Calu3 (cell line): ENCODE results near the gene PSMD3. TPM values are rescaled to one million over a fixed set of nuclear protein-coding genes. Genes with fewer than 3 reads are reported as not detected.
"Not testable (repeated sequence)": the region's sequence is repeated elsewhere in the genome, so short reads cannot be mapped to it uniquely, and the experiment has no call there.

Experiments
- BruUV-seq: library from RNA; stranded (reverse); fragments of 400-500 nt; replicated peaks from 2 replicates; lab custom pipeline; 2021; lab: Mats Ljungman, UMichigan
- CTCF ChIA-PET: fragments of 300-600 bp; sonication (Branson Sonifier 250); formaldehyde crosslinking; loops from one replicate; lab custom pipeline; 2022; ENCODE audit warnings: antibody characterized with exemption; lab: Charles Lee
- DNase-seq: peaks from one replicate; pipeline ENCODE4 v3.0.0; 2022
- H3K27ac Mint-ChIP-seq: one replicate; pipeline ENCODE4 v1.8.0; 2022; ENCODE audit warnings: mixed read lengths; ENCODE audit not compliant: unreplicated experiment
- H3K27me3 Mint-ChIP-seq: one replicate; pipeline ENCODE4 v1.8.0; 2022; ENCODE audit warnings: mixed read lengths; ENCODE audit not compliant: unreplicated experiment
- H3K36me3 Mint-ChIP-seq: one replicate; pipeline ENCODE4 v1.8.0; 2022; ENCODE audit warnings: mild to moderate bottlenecking, moderate library complexity, mixed read lengths; ENCODE audit not compliant: insufficient read depth, unreplicated experiment
- H3K4me1 Mint-ChIP-seq: one replicate; pipeline ENCODE4 v1.8.0; 2022; ENCODE audit warnings: mild to moderate bottlenecking, low read depth, mixed read lengths; ENCODE audit not compliant: unreplicated experiment
- H3K4me3 Mint-ChIP-seq: one replicate; pipeline ENCODE4 v1.8.0; 2022; ENCODE audit warnings: mild to moderate bottlenecking, low read depth, moderate library complexity, mixed read lengths; ENCODE audit not compliant: unreplicated experiment
- H3K9me3 Mint-ChIP-seq: one replicate; pipeline ENCODE4 v1.8.0; 2022; ENCODE audit warnings: low read depth, mixed read lengths; ENCODE audit not compliant: unreplicated experiment
- CTCF ChIP-seq: fragments of 200-600 bp; IDR thresholded peaks from one replicate; pipeline ENCODE4 v1.8.0; 2022; ENCODE audit warnings: antibody characterized with exemption; ENCODE audit not compliant: unreplicated experiment
- intact Hi-C: fragments of 100-400 bp; cut with micrococcal nuclease; formaldehyde crosslinking; loops from one replicate; pipeline ENCODE4 v1.10.0; 2022; ENCODE audit not compliant: unreplicated experiment
- total RNA-seq: library from RNA; stranded (reverse); gene quantifications from 2 replicates; pipeline ENCODE4 v1.2.3, GENCODE V29; 2022

PSMD3 gene
- total RNA-seq, 1 experiment from 2014 or later: 2,179 TPM

- H3K36me3 Mint-ChIP-seq: peaks cover 54% of the 10 kb centered on the region
- no peaks in the 10 kb centered on the region for H3K9me3 Mint-ChIP-seq
- CTCF ChIA-PET: interaction anchor here (0.6 to 76.9 kb wide), 17 partner anchors 3 to 457 kb away, joined by 3 to 6506 read pairs (median 5); partner anchors contain the start of genes CSF3, GSDMA, GSDMB and LRRC3C
- H3K4me1 Mint-ChIP-seq: no peaks in the 10 kb centered on the region
- H3K4me3 Mint-ChIP-seq: no peak overlapping the region
- intact Hi-C loops: no loop called here
- TF ChIP-seq CTCF: no peak
- peaks cover 2% of the 10 kb centered on the region for H3K27me3 Mint-ChIP-seq
- H3K27ac Mint-ChIP-seq: no peak overlapping the region
- no peak for DNase-seq
- BruUV-seq: no TSS peak
These were observed 18.5 kb downstream of the PSMD3 start for GRCh38 chr17:39999067-39999466.

DNA sequence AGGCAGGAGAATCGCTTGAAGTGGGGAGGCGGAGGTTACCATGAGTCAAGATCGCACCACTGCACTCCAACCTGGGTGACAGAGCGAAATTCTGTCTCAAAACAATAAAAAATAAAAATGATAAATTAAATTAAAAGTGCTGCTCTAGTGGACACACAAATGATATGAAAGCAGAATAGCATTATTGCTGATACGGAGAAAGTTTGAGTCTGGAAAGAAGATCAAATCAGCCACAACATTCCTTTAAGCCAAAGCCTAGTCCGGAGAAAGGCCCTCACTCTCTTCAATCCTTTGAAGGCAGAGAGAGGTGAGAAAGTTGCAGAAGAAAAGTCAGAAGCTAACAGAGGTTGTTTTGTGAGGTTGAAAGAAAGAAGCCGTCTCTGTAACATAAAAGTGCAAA lies 19.6 kb downstream of the PSMD3 start:
- TF ChIP-seq CTCF: no peak
- Mint-ChIP-seq H3K9me3 (peaks cover 3% of the 10 kb centered on the region), H3K4me1 (no peaks in the 10 kb centered on the region), H3K4me3 (no peak overlapping the region), H3K27ac (no peak overlapping the region), H3K27me3 (peaks cover 13% of the 10 kb centered on the region), H3K36me3 (peaks cover 43% of the 10 kb centered on the region)
- BruUV-seq: TSS peak; percentile 6
- no peak for DNase-seq
- intact Hi-C loops: no loop called here
- CTCF ChIA-PET: interaction anchor here (0.8 to 76.9 kb wide), 16 partner anchors 2 to 383 kb away, joined by 3 to 6506 read pairs (median 5); partner anchors contain the start of genes CSF3, GSDMA, GSDMB and LRRC3C

DNA sequence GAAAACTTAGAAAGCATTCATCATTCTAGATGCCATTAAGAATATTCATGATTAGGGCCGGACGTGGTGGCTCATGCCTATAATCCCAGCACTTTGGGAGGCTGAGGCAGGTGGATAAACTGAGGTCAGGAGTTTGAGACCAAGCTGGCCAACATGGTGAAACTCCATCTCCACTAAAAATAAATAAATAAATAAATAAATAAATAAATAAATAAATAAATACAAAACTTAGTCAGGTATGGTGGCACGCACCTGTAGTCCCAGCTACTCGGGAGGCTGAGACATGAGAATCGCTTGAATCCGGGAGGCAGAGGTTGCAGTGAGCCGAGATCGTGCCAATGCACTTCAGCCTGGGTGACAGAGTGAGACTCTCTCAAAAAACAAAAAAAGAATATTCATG lies 20.7 kb downstream of the PSMD3 start:
- H3K9me3 Mint-ChIP-seq, H3K27ac Mint-ChIP-seq, BruUV-seq, intact Hi-C loops, DNase-seq, H3K4me3 Mint-ChIP-seq, H3K4me1 Mint-ChIP-seq: not testable (repeated sequence)
- H3K36me3 Mint-ChIP-seq: peaks cover 32% of the 10 kb centered on the region
- CTCF ChIA-PET: interaction anchor here (0.8 to 76.9 kb wide), 12 partner anchors 1 to 384 kb away, joined by 3 to 6506 read pairs (median 6); partner anchors contain the start of genes CSF3, GSDMA, GSDMB and LRRC3C
- peaks cover 21% of the 10 kb centered on the region for H3K27me3 Mint-ChIP-seq

GRCh38 chr17:40004072-40004471 lies 23.5 kb downstream of the PSMD3 start:
- no peak for TF ChIP-seq CTCF
- Mint-ChIP-seq H3K27ac (no peak overlapping the region), H3K4me1 (no peaks in the 10 kb centered on the region), H3K9me3 (peaks cover 6% of the 10 kb centered on the region), H3K36me3 (peaks cover 5% of the 10 kb centered on the region), H3K4me3 (no peak overlapping the region), H3K27me3 (peaks cover 21% of the 10 kb centered on the region)
- intact Hi-C loops: no loop called here
- CTCF ChIA-PET: interaction anchor here (0.6 to 76.9 kb wide), 13 partner anchors 2 to 471 kb away, joined by 3 to 6506 read pairs (median 5); partner anchors contain the start of genes CSF3, GSDMA, GSDMB and LRRC3C
- no TSS peak for BruUV-seq
- DNase-seq: no peak

GRCh38 chr17:40004712-40005111 lies 24.1 kb downstream of the PSMD3 start:
- CTCF ChIA-PET: interaction anchor here (0.7 to 76.9 kb wide), 15 partner anchors 3 to 439 kb away, joined by 3 to 6506 read pairs (median 4); partner anchors contain the start of genes CSF3, GSDMA, GSDMB and LRRC3C
- Mint-ChIP-seq H3K36me3 (no peaks in the 10 kb centered on the region), H3K9me3 (peaks cover 6% of the 10 kb centered on the region), H3K4me1 (no peaks in the 10 kb centered on the region), H3K27ac (no peak overlapping the region), H3K4me3 (no peak overlapping the region), H3K27me3 (peaks cover 21% of the 10 kb centered on the region)
- BruUV-seq: no TSS peak
- no peak for DNase-seq
- intact Hi-C loops: loop anchor here (5.0 kb wide), 1 partner anchor 368 kb away; no protein-coding TSS in a partner anchor
- no peak for TF ChIP-seq CTCF
